Esophagus squamous epithelium (tissue), 5 donors: Measurements from ENCODE around the gene DHRS2. TPM values are rescaled to one million over a fixed set of nuclear protein-coding genes. Genes with fewer than 3 reads are reported as not detected.

Experiments used
- DNase-seq: peaks from one replicate; lab custom pipeline; 2025; lab: John Stamatoyannopoulos, UW
- H3K27ac ChIP-seq, 4 donors: fragments of 200-600 bp; sonication (generic); one replicate each; pipeline ENCODE4 v1.5.1; 2016 to 2019; ENCODE audit warnings: mild to moderate bottlenecking in 1 of 4
- H3K27me3 ChIP-seq, 4 donors: fragments of 200-600 bp; sonication (generic); 1 replicate in 3 of 4; 2 replicates in 1 of 4; pipeline versions ENCODE4 v1.5.1 to v1.6.0; 2017 to 2021; ENCODE audit warnings: antibody characterized with exemption in 1 of 4
- H3K36me3 ChIP-seq, 3 donors: fragments of 200-600 bp; sonication (generic); one replicate each; pipeline ENCODE4 v1.5.1; 2016 to 2019
- H3K4me1 ChIP-seq, 3 donors: fragments of 200-600 bp; sonication (generic); one replicate each; pipeline ENCODE4 v1.5.1; 2017 to 2019
- H3K4me3 ChIP-seq, 4 donors: fragments of 200-600 bp; sonication (generic); 1 replicate in 3 of 4; 2 replicates in 1 of 4; pipeline ENCODE4 v1.5.1; 2016 to 2019; ENCODE audit warnings: mild to moderate bottlenecking in 2 of 4, moderate library complexity in 1 of 4
- H3K9me3 ChIP-seq, 3 donors: fragments of 200-600 bp; sonication (generic); one replicate each; pipeline ENCODE4 v1.5.1; 2016 to 2019
- CTCF ChIP-seq, 6 experiments: fragments of 450-650 bp in 4 of 6; fragments of 200-600 bp in 2 of 6; sonication (generic) in 2 of 6; IDR thresholded peaks; one replicate each; pipeline ENCODE4 v1.5.1; 2016 to 2019; ENCODE audit warnings: antibody characterized with exemption in 6 of 6, mild to moderate bottlenecking in 4 of 6, moderate library complexity in 4 of 6
- POLR2A ChIP-seq, 4 donors: fragments of 450-650 bp; IDR thresholded peaks; one replicate each; pipeline ENCODE4 v1.6.1; 2017; ENCODE audit warnings: antibody characterized with exemption in 4 of 4, mild to moderate bottlenecking in 4 of 4, moderate library complexity in 3 of 4
- WGBS, 2 donors: methylation state at CpG; one replicate each; pipeline ENCODE4 v1.1.5; 2018; 5-methylcytosine and 5-hydroxymethylcytosine counted together
- intact Hi-C: fragments of 100-400 bp; cut with DNase I; formaldehyde crosslinking; loops from one replicate; pipeline ENCODE4 v1.15.0; 2022
- total RNA-seq, 4 donors: library from RNA; depleted of rRNA; stranded (reverse); fragments of >200 nt; gene quantifications; one replicate each; pipeline ENCODE4 v1.1.0, GENCODE V29; 2016
- donor health status: DM: yes; HTN: yes; CAD: no.

DHRS2 gene
- total RNA-seq, 4 donors from 2014 or later, result 0.19 to 0.31 TPM; not detected in 2

DNA sequence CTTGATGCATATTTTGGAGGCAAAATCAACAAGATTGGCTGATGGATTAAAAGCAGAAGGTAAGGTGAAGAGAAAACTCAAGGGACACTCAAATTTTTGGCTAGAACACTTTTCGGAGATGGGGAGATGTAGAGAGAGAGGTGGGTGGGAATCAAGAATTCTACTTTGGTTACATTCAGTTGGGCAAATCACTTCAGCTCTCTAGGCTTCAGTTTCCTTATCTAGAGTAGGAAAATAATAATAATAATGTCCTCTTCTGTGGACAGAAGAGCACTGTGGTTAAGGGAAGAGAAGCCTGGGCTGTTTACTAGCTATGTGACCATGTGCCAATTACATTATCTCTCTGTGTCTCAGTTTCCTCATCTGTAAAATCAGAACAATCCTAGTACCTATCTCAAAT is 23.4 kb upstream of the DHRS2 start:
- no peak overlapping the region for H3K4me3 ChIP-seq
- 83 to 97% methylated on average over 1 of the region's 1 CpG for WGBS, 2 donors
- TF ChIP-seq CTCF (IDR thresholded peaks at IDR 0.05), result no peak
- H3K4me1 ChIP-seq, result peaks cover 0 to 16% (median 0%) of the 10 kb centered on the region in 3 donors
- H3K27ac ChIP-seq, result no peak overlapping the region
- no peaks in the 10 kb centered on the region for H3K9me3 ChIP-seq
- H3K27me3 ChIP-seq, result peaks cover 0 to 15% (median 0%) of the 10 kb centered on the region in 4 donors
- intact Hi-C loops, result no loop called here
- H3K36me3 ChIP-seq, result no peaks in the 10 kb centered on the region
- no peak for DNase-seq

GRCh38 chr14:23613242-23614070 is 22.7 kb upstream of the DHRS2 start:
- no peaks in the 10 kb centered on the region for H3K36me3 ChIP-seq
- DNase-seq, result no peak
- H3K4me3 ChIP-seq, result no peak overlapping the region
- peaks cover 0 to 15% (median 0%) of the 10 kb centered on the region in 4 donors for H3K27me3 ChIP-seq
- H3K4me1 ChIP-seq, result peaks cover 0 to 16% (median 0%) of the 10 kb centered on the region in 3 donors
- TF ChIP-seq CTCF (IDR thresholded peaks at IDR 0.05), result no peak
- TF ChIP-seq POLR2A (IDR thresholded peaks at IDR 0.05), result no peak
- intact Hi-C loops, result no loop called here
- H3K27ac ChIP-seq, result no peak overlapping the region
- no peaks in the 10 kb centered on the region for H3K9me3 ChIP-seq
- WGBS, 2 donors, result 79 to 89% methylated on average over 6 of the region's 6 CpGs

DNA sequence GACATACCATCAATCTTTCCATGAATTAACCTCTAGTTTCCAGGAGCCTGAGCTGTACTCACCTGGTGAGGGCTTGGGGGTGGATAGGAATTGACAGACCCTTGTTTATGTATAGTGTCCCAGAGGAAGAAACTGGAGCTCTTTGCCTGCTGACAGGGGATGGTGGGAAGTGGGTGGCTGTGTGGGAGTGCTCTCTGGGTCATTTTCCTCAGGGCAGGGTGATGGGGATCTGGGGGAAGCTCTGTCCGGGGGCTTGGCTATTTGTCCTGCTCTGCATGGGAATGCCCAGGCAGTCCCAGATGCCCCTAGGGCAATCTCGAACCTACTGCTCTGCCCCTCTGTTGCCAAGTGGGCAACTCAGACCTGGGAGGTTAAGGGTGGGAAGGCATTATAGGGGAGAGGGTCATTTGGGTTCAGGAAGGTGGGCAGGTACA is 21.8 kb upstream of the DHRS2 start:
- peaks cover 0 to 16% (median 0%) of the 10 kb centered on the region in 3 donors for H3K4me1 ChIP-seq
- H3K36me3 ChIP-seq, result no peaks in the 10 kb centered on the region
- no peak for TF ChIP-seq CTCF (IDR thresholded peaks at IDR 0.05)
- TF ChIP-seq POLR2A (IDR thresholded peaks at IDR 0.05), result no peak
- DNase-seq, result no peak
- H3K27me3 ChIP-seq, result peaks cover 0 to 15% (median 0%) of the 10 kb centered on the region in 4 donors
- no CpG with 5 or more reads among the region's 2 CpGs for WGBS, 2 donors
- no peak overlapping the region for H3K4me3 ChIP-seq
- H3K27ac ChIP-seq, result no peak overlapping the region
- intact Hi-C loops, result no loop called here
- H3K9me3 ChIP-seq, result no peaks in the 10 kb centered on the region

DNA sequence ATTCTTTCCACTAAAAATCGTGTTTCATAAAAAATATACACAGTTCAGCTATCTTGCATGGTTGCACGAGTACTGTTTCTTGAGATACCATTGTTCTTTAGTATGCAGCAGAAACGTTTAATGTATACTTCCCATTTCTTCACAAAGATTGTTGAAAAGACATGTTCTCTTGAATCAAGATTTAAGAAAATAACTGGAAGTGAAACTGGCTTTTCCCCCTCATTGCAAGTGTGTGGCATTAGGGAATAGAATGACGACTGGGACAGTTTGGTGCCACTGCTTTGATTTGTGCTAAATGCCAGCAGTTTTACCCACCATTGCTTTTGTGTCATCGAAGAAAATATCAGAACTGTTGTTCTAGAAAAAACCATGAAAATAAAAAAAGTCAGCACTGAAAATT is 20.3 kb upstream of the DHRS2 start:
- no peaks in the 10 kb centered on the region for H3K36me3 ChIP-seq
- no peak for TF ChIP-seq POLR2A (IDR thresholded peaks at IDR 0.05)
- TF ChIP-seq CTCF (IDR thresholded peaks at IDR 0.05), result no peak
- 39 to 52% methylated on average over 5 of the region's 5 CpGs for WGBS, 2 donors
- peaks cover 0 to 11% (median 0%) of the 10 kb centered on the region in 4 donors for H3K27me3 ChIP-seq
- peaks cover 0 to 12% (median 0%) of the 10 kb centered on the region in 3 donors for H3K4me1 ChIP-seq
- intact Hi-C loops, result no loop called here
- DNase-seq, result no peak
- no peaks in the 10 kb centered on the region for H3K9me3 ChIP-seq
- H3K4me3 ChIP-seq, result no peak overlapping the region
- H3K27ac ChIP-seq, result no peak overlapping the region

GRCh38 chr14:23617539-23617938 is 18.6 kb upstream of the DHRS2 start:
- 63 to 88% methylated on average over 1 of the region's 1 CpG for WGBS, 2 donors
- Histone ChIP-seq H3K4me3 (no peak overlapping the region), H3K27ac (no peak overlapping the region), H3K36me3 (no peaks in the 10 kb centered on the region), H3K27me3 (peaks cover 0 to 15% (median 0%) of the 10 kb centered on the region in 4 donors), H3K9me3 (no peaks in the 10 kb centered on the region), H3K4me1 (no peaks in the 10 kb centered on the region)
- intact Hi-C loops, result no loop called here
- no peak for DNase-seq
- TF ChIP-seq CTCF (IDR thresholded peaks at IDR 0.05) (no peak), POLR2A (IDR thresholded peaks at IDR 0.05) (no peak)
